Thyroid gland (tissue), 4 donors: Measurements from ENCODE around the gene DENND1A. TPM values are rescaled to one million over a fixed set of nuclear protein-coding genes. Genes with fewer than 3 reads are reported as not detected.

Experiments
- DNase-seq, 2 donors: peaks; one replicate each; pipeline ENCODE4 v3.0.0-alpha.2; 2019
- H3K27ac ChIP-seq, 3 donors: fragments of 200-600 bp; sonication (generic); 1 replicate in 2 of 3; 2 replicates in 1 of 3; pipeline ENCODE4 v1.5.1; 2016 to 2019; ENCODE audit warnings: mild to moderate bottlenecking in 1 of 3, moderate library complexity in 1 of 3
- H3K27me3 ChIP-seq: fragments of 200-600 bp; sonication (generic); one replicate; pipeline ENCODE4 v1.5.1; 2019
- H3K36me3 ChIP-seq, 2 donors: fragments of 200-600 bp; sonication (generic); one replicate each; pipeline ENCODE4 v1.5.1; 2016 to 2019
- H3K4me1 ChIP-seq, 2 donors: fragments of 200-600 bp; sonication (generic); one replicate each; pipeline ENCODE4 v1.5.1; 2017 to 2019
- H3K4me3 ChIP-seq, 3 donors: fragments of 200-600 bp; sonication (generic); replicated peaks in 1 of 3; 1 replicate in 2 of 3; 2 replicates in 1 of 3; pipeline ENCODE4 v1.5.1; 2016; ENCODE audit warnings: mild to moderate bottlenecking in 1 of 3
- H3K9me3 ChIP-seq: fragments of 200-600 bp; sonication (generic); one replicate; pipeline ENCODE4 v1.5.1; 2017
- POLR2A ChIP-seq, 2 donors: fragments of 450-650 bp; IDR thresholded peaks; one replicate each; pipeline ENCODE4 v1.6.1; 2017; ENCODE audit warnings: antibody characterized with exemption in 2 of 2, mild to moderate bottlenecking in 2 of 2, moderate library complexity in 1 of 2
- WGBS, 2 donors: methylation state at CpG; one replicate each; pipeline ENCODE4 v1.1.5; 2017; 5-methylcytosine and 5-hydroxymethylcytosine counted together
- intact Hi-C: fragments of 100-400 bp; cut with DNase I; formaldehyde crosslinking; loops from one replicate; pipeline ENCODE4 v1.15.1; 2023
- total RNA-seq, 4 donors: library from RNA; depleted of rRNA; stranded (reverse); fragments of >200 nt; gene quantifications; one replicate each; pipeline ENCODE4 v1.2.3, GENCODE V29; 2016
- TF ChIP-seq, protein P1 (sequence below), 6 experiments: fragments of 200-600 bp in 3 of 6; fragments of 450-650 bp in 3 of 6; sonication (generic) in 3 of 6; IDR thresholded peaks; one replicate each; pipeline ENCODE4 v1.5.1; 2016 to 2019; ENCODE audit warnings: antibody characterized with exemption in 6 of 6, mild to moderate bottlenecking in 2 of 6, inconsistent platforms in 1 of 6, moderate library complexity in 1 of 6

The DENND1A gene
- total RNA-seq, 4 donors from 2014 or later = 18.8 to 34.4 (median 28.2) TPM

DNA sequence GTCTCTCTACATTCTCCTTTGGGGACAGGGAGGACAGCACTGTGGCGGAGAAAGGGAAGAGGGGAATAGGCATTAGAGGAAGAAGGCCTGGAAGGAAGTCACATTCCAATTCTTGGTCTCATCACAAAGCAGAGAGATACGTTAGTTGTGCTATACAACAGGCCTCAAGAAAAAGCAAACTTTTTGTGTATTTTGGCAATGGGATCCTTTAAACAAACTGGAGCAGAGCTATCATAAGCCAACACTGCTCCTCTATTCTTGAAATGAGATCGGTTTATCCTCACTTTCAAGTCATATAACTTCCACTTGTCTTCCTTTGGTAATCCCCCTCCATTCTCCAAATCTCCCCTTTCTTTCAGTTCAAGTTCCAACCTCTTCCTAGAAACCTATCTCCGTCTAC is 6.5 kb downstream of the DENND1A start:
- DNase-seq = no peak
- WGBS, 2 donors = 86 to 89% methylated on average over 4 of the region's 4 CpGs
- Histone ChIP-seq H3K36me3 (no peaks in the 10 kb centered on the region), H3K9me3 (no peaks in the 10 kb centered on the region), H3K4me3 (no peak overlapping the region), H3K27ac (no peak overlapping the region), H3K4me1 (peaks cover 14 to 16% of the 10 kb centered on the region in 2 donors), H3K27me3 (no peaks in the 10 kb centered on the region)
- intact Hi-C loops = no loop called here
- TF ChIP-seq, protein P1, sequence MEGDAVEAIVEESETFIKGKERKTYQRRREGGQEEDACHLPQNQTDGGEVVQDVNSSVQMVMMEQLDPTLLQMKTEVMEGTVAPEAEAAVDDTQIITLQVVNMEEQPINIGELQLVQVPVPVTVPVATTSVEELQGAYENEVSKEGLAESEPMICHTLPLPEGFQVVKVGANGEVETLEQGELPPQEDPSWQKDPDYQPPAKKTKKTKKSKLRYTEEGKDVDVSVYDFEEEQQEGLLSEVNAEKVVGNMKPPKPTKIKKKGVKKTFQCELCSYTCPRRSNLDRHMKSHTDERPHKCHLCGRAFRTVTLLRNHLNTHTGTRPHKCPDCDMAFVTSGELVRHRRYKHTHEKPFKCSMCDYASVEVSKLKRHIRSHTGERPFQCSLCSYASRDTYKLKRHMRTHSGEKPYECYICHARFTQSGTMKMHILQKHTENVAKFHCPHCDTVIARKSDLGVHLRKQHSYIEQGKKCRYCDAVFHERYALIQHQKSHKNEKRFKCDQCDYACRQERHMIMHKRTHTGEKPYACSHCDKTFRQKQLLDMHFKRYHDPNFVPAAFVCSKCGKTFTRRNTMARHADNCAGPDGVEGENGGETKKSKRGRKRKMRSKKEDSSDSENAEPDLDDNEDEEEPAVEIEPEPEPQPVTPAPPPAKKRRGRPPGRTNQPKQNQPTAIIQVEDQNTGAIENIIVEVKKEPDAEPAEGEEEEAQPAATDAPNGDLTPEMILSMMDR (IDR thresholded peaks at IDR 0.05) = no peak
- TF ChIP-seq POLR2A (IDR thresholded peaks at IDR 0.05) = no peak

DNA sequence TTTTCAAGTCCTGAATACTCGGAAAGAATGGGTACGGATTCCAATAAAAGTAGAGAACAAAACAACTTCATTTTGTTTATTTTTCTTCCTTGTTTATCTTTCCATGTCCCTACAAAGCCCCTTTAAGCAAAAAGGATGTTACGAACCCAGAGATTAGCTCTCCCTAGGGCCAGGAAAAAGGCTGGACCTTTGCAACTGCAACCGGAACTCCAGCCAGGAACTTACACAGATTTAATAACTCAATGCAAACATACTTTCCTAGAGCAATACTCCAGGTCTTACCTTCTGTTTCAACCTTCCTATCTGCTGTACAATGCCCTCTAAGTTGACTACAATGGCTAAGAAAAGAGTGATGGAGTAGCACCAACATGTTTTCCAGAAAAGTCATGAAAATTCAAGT is 7.0 kb downstream of the DENND1A start:
- Histone ChIP-seq H3K27me3 (no peaks in the 10 kb centered on the region), H3K4me3 (no peak overlapping the region), H3K9me3 (no peaks in the 10 kb centered on the region), H3K36me3 (no peaks in the 10 kb centered on the region), H3K27ac (no peak overlapping the region), H3K4me1 (peaks cover 11 to 12% of the 10 kb centered on the region in 2 donors)
- intact Hi-C loops = no loop called here
- WGBS, 2 donors = 75 to 85% methylated on average over 4 of the region's 4 CpGs
- DNase-seq = no peak
- no peak for TF ChIP-seq POLR2A (IDR thresholded peaks at IDR 0.05)
- TF ChIP-seq, protein P1 (IDR thresholded peaks at IDR 0.05) = no peak

DNA sequence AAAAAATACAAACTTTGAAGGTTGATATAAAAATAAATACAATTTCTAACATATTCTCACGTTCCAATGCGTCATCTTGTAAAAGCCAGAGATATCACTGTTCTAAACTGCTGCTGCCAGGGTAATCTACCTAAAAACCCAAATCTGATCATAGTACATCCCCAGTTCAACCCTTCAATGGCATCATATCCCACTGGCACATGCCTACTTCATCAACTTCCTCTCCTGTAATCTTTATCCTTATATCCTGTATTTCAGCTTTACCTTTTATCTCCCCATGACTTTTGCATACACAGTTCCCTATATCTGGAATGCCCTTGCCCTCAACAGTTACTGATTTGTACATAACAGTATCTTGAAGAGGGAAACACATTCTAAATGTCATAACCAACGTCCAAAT is 7.5 kb downstream of the DENND1A start:
- intact Hi-C loops = no loop called here
- WGBS, 2 donors = 84 to 85% methylated on average over 3 of the region's 3 CpGs
- H3K36me3 ChIP-seq = no peaks in the 10 kb centered on the region
- TF ChIP-seq, protein P1 (IDR thresholded peaks at IDR 0.05) = no peak
- no peak for TF ChIP-seq POLR2A (IDR thresholded peaks at IDR 0.05)
- no peak overlapping the region for H3K4me3 ChIP-seq
- no peak overlapping the region for H3K27ac ChIP-seq
- H3K9me3 ChIP-seq = no peaks in the 10 kb centered on the region
- no peaks in the 10 kb centered on the region for H3K27me3 ChIP-seq
- DNase-seq = no peak
- peaks cover 6 to 7% of the 10 kb centered on the region in 2 donors for H3K4me1 ChIP-seq

DNA sequence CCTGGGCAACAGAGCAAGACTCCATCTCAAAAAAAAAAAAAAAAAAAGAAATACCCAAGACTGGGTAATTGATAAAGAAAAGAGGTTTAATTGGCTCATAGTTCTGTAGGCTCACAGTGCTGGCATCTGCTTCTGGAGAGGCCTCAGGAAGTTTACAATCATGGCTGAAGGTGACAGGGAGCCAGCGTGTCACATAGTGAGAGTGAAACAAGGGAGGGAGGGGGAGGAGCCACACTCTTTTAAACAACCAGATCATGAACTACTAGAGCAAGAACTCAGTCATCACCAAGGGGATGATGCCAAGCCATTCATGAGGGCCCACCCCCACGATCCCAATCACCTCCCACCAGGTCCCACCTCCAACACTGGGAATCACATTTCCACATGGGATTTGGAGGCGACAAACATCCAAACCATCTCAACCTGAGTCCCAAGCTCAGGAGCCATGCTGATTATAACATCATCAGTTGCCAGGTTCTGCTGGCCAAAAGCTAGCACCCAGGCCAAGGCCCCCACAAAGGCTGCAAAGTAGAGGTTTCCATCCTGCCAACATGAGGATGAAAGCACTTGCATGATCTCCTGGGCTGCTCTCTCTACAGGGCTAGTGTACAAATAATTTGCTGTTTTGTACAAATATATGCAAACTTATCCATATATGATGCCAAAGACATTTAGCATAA is 15.3 kb downstream of the DENND1A start:
- H3K4me3 ChIP-seq = no peak overlapping the region
- intact Hi-C loops = no loop called here
- no peaks in the 10 kb centered on the region for H3K27me3 ChIP-seq
- TF ChIP-seq POLR2A (IDR thresholded peaks at IDR 0.05) = no peak
- TF ChIP-seq, protein P1 (IDR thresholded peaks at IDR 0.05) = no peak
- no peaks in the 10 kb centered on the region for H3K4me1 ChIP-seq
- H3K9me3 ChIP-seq = no peaks in the 10 kb centered on the region
- 94 to 96% methylated on average over 3 of the region's 3 CpGs for WGBS, 2 donors
- DNase-seq = no peak
- H3K36me3 ChIP-seq = no peaks in the 10 kb centered on the region
- no peak overlapping the region for H3K27ac ChIP-seq

DNA sequence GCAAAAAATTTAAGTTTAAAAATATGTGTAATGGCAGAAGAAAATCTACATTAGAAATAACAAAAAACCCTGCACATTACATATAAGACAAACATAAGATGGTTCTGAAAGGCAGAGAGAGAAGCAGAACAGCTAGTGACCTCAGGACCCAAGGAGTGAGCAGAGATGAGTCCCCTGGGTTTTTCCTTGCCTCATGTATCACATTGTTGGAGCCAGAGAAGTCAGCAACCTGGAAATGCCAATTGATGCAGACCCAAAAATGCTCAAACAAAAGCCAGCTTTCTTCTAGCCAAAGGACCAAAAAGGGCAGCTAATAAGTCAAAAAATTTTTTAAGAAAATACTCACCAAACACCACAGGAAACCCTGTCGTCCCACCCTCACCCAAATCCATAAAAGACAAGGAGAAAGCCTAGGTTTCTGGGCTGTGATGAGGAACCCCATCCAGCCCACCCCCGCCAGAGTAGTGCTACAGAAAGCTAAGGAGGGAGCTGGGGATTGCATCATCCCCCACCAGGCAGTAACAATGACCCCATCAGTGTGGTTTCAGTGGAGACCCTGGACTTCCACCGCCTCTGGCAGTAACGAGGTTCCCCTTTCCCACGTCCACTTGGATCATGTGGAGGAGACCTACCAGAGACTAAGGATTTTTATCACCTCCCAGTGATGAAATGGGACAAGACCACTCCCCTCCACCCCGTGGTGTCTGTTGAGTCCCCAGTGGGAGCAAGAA is 17.6 kb downstream of the DENND1A start:
- Histone ChIP-seq H3K4me1 (no peaks in the 10 kb centered on the region), H3K27me3 (no peaks in the 10 kb centered on the region), H3K36me3 (no peaks in the 10 kb centered on the region), H3K4me3 (no peak overlapping the region), H3K27ac (no peak overlapping the region), H3K9me3 (no peaks in the 10 kb centered on the region)
- DNase-seq = no peak
- WGBS, 2 donors = 90 to 95% methylated on average over 6 of the region's 6 CpGs
- intact Hi-C loops = no loop called here
- no peak for TF ChIP-seq POLR2A (IDR thresholded peaks at IDR 0.05)
- TF ChIP-seq, protein P1 (IDR thresholded peaks at IDR 0.05) = no peak
